ENCODE results near the gene CIZ1. TPM values are rescaled to one million over a fixed set of nuclear protein-coding genes. Genes with fewer than 3 reads are reported as not detected.

The CIZ1 gene
- polyA plus RNA-seq, 4 donors: 101 to 163 (median 131) TPM

DNA sequence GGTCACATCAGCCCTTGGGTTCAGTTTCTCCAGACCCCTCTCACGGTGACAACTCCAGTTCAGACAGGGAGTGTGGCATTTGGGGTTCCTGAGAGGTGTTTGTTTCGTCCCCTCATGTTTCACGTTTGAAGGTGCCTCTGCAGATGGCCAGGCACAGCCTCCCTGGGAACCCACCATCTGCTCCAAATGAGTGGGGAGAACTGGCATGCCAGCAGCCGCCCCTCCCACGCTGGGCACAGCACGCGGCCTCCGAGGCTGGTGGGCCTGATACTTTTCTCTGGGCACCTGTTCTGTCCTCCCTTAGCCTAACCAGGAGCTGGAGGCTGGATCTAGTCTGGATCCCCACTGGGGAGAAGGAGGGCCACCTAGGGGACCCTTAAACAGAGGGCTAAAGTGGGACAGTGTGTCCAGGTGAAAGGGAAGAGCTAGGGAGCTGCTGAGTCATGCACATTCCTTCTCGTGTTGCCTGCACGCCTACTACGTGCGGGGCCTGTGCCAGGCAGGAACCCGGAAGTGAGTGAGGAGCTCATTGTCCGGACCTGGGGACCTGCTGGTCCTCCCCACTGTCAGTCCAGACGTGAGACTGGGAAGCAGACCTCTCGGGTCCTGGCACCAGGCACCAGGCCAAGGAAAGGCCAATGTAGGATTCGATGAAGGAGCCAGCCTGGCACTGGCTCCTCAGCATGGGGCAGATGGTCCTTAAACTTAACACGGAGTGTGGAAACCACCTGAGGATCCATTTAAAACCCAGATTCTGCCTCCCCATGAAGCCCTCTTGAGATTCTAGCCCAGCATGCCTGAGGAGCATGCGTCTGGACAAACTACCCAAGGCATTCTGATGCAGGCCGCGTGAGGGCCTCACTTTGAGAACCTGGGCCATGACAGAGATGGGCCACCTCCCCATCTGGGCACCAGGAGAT is 23.5 kb upstream of the CIZ1 start:
- no peak for DNase-seq (ENCODE audit: low read depth in 4 of 4, low spot score in 2 of 4)

DNA sequence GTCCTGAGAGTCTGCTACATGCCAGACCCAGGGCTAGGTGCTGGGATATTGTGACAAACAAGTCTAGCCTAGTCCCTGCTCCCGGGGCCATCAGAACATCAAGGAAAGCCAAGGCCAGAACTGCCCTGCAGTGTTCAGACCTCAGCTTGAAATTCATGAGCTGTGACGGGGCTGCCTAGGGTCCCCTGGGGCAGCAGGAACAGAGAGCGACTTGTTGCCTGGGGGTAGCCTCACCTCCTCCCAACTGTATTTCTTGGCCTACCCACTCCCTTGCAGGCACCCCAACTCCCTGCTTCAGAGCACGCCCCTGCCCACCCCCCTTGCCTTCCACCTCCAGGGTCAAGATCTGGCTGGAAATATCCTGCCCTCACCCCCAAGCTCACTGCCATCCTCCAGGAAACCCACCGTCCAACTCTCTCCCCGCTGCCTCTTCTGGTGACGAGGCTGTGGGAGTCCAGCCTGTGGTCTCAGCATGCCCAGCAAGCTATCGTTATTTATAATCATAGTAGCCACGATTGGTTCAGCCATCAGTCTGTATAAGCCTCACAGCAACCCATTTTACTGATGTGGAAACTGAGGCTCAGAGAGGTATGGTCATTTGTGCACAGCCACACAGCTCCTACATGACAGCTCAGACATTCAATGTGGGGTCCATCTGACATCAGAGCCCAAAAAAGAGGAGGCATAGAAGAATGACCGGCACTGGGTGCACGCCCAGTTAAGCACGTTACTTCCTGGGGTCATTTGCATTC is 22.6 kb upstream of the CIZ1 start:
- no peak for DNase-seq (ENCODE audit: low read depth in 4 of 4, low spot score in 2 of 4)

DNA sequence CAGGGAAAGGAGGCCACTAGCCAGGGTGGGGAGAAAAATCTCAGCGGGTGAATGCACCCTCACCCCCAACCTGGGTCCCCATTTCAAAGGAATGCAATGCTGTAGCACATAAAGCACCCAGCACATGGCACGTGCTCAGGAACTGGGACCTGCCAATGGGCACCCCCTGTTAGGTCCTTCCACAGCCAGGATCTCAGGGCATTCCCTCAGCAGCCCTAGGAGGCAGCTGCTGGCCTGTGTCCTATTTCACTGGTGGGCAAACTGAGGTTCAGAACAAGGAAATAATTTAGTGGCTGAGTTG is 20.6 kb upstream of the CIZ1 start:
- no peak for DNase-seq (ENCODE audit: low read depth in 4 of 4, low spot score in 2 of 4)

DNA sequence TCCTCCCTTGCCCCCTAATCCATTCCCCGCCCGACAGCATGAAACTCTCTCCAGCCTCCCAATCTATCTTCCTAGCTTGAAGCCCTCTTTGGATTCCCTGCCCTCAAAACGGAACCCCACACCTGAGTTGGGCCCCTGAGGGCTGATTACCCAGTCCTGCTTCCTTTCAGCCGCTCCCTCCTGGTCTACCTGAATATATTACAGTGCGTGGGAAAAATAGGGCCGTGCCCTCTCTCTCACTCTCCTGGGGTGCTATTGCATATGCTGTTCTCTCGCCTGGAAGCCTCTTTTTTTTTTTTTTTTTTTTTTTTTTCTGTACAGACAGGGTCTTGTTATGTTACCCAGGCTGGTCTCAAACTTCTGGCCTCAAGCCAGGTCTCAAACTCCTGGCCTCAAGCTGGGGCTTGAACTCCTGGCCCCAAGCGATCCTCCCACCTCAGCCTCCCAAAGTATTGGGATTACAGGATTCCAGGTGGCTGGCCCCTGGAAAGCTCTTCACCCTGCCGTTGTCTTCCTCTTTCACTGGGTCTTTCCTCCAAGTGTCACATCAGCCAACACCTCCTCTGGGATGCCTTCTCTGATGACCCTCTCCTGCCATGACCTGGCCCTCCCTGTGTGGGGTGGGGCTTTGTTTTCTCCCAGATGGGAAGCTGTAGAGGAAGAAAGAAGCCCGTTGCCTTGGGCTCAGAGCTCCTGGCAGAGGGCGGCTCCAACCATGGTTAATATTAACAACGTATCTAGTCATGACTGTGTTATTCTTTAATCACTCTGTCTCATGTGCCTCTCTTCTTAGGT is 20.0 kb upstream of the CIZ1 start:
- no peak for DNase-seq (ENCODE audit: low read depth in 4 of 4, low spot score in 2 of 4)

DNA sequence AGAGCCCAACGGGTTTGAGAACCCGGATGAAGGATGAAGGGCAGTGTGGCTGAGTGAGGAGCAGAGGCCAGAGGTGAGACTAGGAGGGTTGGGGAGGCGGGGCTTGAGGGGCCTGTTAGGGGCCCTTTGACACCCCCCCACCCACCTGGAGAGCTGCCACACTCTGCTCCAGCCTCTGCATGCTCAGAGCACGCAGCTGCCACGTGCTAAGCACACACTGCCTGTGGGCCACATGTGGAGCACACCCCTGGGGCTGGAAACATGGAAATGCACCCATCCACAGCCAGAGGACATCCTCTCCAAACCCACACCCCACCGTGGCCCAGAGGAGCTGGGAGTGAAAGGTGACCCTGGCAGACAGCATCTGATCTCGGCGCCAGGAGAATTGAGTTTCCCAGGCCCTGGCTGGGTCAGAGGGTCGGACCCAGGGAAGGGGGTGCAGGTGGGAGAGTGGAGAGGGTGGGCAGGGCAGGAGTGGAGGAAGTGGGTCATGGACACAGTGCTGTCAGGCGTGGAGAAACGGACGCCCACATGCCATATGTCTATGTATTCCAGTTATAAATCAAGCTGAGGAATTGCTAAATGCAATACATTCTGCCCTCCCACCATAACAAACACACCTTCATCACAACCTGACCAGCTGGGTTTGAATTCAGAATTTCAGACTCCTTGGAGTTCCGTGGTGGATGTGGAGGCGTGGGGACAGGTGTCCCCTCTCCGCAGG is 17.7 kb upstream of the CIZ1 start:
- no peak for DNase-seq (ENCODE audit: low read depth in 4 of 4, low spot score in 2 of 4)

DNA sequence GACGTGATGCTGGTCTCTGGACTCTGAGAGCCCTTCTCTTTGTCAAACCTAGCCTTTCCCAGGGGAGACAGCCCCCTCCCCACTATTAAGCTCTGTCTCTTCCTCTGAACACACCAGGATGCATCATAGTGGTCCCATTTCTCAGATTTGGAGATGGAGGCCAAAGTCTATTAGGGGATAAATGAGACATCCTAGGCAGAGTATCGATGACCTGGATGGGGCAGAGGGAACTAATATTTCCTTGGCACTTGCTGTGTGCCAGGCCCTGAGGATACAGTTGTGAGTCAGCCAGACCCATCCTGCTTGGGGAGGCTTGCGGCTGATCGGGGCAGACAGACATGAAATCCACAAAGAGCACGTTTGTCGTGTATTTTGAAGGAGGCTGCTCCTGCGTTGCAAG is 17.0 kb upstream of the CIZ1 start:
- no peak for DNase-seq (ENCODE audit: low read depth in 4 of 4, low spot score in 2 of 4)

DNA sequence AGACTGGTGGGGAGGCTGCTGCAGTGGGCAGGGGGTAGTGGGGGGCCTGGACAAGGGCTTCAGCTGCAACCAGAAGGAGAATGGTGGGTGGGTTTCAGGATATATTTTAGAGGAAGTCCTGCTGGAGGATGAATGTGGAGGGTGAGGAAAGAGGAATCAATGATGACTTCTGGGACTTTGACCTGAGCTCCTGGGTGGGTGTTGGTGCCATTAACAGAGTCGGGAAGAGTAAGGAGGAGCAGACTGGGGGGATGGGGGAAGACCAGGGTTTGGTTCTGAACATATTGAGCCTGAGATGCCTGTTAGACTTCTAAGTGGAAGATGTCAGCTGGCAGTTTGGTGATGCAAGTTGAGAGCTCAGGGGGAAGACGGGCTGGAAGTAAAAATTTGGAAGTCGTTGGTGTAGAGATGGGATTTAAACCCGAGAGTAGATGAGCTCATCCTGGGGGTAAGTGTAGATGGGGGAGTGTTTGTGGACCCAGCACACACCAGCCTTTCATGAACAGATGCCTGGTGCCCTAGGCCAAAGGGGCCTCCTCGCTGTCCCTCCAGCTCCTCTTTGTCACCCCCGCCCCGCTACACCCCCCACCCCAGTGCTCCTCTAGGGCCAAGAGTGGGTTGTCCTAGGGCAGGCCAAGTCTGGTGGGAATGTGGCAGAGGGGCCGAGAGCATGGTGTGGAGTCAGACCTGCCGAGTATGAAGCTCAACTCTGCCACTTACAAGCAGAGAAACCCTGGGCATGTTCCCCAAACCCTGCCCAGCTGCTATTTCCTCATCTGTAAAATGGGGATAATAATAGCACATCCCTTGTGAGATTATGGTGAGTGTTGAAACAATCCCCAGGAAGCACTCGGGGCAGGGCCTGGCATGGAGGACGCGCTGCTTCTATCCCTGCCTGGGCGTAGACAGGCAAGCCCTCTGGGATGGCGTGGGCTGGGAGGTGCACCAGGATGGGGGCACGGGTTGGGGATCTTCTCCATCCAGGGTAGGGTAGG is 15.8 kb upstream of the CIZ1 start:
- DNase-seq (ENCODE audit: low read depth in 4 of 4, low spot score in 2 of 4): no peak

DNA sequence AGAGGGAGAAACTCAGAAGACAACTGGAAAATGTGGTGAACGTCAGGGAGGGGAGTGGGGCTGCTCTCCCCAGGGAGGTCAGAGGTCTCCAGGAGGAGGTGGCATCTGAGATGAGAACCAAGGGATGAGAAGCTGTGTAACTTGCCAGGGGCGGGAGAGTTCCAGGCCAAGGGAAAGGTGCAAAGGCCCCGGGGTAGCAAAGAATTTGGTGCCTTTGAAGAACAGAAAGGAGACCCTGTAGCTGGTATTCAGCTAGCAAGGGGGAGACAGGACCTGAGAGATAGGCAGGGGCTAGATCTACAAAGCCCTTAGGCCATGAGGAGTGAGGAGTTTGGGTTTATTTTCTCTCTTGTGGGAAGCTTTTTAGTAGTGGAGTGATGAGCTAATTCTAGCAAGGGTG is 15.1 kb upstream of the CIZ1 start:
- DNase-seq (ENCODE audit: low read depth in 4 of 4, low spot score in 2 of 4): no peak

DNA sequence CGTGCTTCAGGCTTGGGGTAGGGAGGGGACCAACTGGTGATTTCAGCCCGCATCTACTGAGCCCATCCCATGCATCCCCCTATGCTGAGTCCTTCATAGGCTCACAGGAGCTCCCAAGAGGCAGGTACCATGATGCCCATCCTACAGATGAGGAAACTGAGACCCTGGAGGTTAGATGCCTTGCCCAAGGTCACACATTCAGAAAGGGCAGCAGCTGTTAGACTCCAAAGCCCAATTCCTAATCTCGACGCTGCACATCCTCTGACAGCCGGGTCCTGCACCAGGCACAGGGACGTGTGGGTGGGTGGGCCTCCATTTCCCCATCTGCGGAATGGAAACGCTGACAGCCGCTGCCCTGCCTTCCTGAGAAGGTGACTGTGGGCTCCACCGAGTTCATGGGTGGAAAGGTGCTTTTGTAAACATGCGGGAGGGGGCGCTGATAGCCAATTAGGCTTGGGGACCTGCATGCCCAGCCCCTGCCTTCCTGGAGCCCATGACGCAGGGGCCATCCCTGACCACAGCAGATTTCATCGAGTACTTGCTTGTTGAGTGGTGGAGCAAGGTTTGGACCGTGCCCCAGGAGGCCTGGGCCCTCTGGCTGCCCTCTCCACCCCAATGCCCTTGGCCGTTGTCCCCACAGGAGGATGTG is 14.0 kb upstream of the CIZ1 start:
- DNase-seq (ENCODE audit: low read depth in 4 of 4, low spot score in 2 of 4): no peak

DNA sequence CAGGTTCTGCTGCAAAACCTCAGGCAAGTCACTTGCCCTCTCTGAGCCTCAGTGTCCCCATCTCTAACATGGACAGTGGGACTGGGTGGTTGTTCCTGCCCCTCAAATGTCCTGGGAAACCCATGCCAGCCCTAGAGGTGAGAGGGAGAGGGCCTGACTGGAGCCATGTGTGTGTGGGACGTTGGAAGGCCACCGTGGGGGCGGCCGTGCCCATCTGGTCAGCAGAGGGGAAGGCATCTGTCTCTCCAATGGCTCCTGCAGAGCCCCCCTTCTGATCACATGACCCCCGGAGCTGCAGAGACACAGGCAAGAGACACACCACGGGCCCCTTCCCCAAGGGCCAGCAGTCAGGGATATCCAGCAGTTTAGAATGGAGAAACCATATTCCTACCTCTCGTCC is 13.5 kb upstream of the CIZ1 start:
- no peak for DNase-seq (ENCODE audit: low read depth in 4 of 4, low spot score in 2 of 4)

DNA sequence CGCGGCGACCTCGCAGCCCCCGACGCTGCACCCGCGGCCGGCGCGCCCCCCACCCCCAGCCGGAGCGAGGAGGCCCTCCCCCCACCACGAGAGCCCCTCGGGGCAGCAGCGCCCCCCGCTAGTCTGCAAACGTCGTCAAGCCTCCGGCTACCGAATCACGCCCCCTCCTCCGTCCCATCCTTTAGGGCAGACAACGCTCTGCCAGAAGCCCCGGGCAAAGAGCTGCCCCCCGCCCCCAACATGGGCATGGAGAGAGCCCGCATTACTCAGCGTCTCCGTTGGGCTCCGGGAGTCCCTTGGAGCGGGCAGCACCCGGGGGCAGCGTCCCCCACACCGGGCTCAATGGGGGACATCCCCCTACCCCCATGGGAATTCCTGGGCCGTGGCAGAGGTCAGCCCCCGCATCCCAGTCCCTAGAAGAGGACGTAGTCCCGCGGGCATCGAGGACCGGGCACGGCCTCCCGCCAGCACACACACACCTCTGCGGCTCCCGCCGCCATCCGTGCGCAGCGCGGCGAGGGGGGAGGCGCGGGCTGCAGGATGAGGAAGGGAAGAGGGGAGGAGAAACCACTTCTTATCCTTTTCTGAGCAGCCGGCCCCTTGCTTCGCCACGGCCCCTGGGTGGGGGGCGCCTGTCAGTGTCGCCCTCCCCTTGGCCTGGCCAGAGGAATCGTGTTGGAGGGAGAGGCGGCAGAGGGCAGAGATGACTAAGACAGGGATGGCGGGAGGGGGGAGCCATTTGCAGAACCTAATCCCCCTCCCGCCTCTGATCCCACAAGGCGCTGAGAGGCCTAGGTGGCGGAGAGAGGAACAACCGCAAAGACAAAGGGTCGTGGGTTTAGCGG is 12.6 kb upstream of the CIZ1 start:
- no peak for DNase-seq (ENCODE audit: low read depth in 4 of 4, low spot score in 2 of 4)

DNA sequence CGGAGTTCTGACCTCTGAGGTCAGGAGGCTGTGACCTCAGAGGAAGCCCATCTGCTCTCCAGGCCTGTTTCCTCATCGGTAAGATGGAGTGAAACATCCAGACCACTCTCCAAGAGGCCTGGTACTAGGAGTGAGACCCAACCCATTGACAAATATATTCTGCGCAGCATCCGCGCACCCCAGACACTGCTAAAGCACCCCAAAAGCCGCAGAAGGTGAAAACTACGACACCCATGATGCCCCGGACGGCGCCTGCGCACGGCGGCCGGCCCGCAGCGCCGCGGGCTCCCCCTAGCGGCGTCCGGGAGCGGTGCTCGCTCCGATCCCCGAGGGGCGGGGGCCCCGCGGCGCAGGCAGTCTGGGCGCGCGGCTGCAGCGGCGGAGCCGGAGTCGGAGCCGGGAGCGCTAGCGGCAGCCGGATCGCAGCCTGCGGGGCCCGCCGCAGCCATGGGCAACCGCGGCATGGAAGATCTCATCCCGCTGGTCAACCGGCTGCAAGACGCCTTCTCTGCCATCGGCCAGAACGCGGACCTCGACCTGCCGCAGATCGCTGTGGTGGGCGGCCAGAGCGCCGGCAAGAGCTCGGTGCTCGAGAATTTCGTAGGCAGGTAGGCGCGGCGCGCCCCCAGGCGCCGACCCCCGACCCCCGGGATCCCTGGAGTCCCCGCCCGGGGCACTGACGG is 11.8 kb upstream of the CIZ1 start, which contains the start of gene DNM1:
TSS of gene DNM1 (plus strand) at position 356 of the 683 bp plus-strand sequence. CDS start at position 448, 92 bp downstream.
- DNase-seq (ENCODE audit: low read depth in 4 of 4, low spot score in 2 of 4): no peak

DNA sequence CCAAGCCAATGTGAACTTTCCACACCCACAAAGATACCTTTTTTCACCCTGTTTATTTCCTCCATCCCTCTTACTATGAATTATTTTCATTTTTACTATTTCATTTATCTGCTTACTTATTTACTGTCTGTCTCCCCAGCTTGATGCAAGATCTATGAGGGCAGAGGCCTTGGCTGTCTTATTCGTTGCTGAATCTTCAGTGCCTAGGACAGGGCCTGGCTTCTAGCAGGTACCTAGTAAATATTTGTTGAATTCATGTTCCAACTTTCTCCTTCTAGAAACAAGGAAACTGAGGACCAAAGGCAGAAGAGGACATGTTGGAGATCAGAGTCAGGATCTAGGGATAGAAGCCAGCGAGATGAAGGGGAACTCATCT is 11.3 kb upstream of the CIZ1 start:
- no peak for DNase-seq (ENCODE audit: low read depth in 4 of 4, low spot score in 2 of 4)

DNA sequence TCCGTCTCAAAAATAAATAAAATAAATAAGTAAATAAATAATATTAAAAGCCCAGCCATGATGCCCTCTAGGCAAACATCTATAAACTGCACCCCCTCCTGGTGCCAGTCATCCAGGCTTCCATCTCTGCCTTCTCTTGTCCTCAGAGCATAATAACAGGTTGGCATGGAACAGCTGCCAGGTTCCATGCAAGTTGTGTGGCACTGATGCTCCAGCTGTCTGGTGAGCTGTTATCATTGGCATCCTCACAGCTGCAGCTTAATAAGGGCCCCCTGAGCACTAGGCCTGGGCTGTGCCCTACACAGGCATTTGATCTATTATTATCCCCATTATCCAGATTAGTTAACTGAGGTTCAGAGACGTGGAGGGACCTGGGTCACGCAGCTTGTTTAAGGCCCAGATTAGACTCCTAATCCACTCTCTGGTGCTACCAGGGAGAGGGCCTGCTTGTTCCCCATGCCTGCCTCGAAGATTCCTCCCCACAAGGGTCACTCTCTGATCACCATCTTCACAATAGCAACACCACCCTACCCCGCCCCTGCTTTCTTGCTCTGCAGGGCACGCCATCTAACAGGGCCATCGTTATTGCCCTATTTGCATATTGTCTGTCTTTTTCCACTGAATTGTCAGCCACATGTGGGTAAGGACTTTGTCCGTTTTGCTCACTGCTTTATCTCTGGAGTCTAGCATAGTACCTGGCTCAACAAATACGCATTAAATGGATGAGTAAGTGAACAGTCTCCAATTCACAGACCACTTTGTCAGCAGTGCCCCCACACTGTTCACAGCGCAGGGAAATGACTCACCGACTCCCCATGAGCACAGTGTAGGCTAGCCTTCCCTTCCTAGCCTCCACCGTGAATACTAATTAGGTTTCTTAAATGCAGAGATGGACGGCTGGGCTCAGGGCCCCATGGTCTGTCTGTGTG is 10.3 kb upstream of the CIZ1 start:
- DNase-seq (ENCODE audit: low read depth in 4 of 4, low spot score in 2 of 4): no peak

DNA sequence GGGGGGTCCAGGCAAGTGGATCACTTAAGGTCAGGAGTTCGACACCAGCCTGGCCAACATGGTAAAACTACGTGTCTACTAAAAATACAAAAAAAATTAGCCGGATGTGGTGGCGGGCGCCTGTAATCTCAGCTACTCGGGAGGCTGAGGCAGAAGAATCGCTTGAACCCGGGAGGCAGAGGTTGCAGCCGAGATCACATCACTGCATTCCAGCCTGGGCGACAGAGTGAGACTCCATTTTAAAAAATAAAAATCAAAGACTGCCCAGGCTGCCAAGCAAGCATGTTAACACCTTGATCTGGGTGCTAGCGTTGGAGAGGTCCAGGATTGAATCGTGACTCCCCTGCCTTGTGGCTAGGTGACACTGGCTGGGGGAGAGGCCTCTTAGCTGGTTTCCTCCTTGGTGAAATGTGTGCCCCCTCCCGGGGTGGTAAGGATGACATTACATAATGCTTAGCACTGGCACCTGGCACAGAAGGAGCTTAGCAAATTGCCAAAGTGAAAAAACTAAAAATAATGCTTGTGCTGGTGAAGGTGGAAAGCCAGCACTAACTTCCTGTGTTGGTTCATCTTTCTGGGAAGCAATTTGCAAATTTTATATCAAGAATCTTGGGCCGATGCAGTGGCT is 2.2 kb upstream of the CIZ1 start:
- no peak for DNase-seq (ENCODE audit: low read depth in 4 of 4, low spot score in 2 of 4)

All from left renal cortex interstitium (tissue), 4 donors.